HG03460 (cell line): ENCODE measurements around the gene RIT1.
"Not testable (repeated sequence)": the region's sequence is repeated elsewhere in the genome, so short reads cannot be mapped to it uniquely, and the experiment has no call there.

Experiments
- ATAC-seq: cut with Tn5 transposase; IDR thresholded peaks from one replicate; pipeline ENCODE4 v1.9.1; 2021; ENCODE audit not compliant: unreplicated experiment

Gene RIT1

DNA sequence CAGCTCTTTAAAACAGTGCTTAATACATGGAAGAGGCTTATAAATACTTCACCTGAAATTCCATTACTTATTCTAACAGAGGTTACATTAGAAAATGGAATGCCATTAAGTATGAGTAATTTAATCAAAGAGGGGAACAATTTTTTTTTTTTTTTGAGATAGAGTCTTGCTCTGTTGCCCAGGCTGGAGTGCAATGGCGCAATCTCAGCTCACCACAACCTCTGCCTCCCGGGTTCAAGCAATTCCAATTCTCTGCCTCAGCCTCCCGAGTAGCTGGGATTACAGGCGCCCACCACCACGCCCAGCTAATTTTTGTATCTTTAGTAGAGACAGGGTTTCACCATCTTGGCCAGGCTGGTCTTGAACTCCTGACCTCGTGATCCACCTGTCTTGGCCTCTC lies 15.5 kb downstream of the RIT1 start:
- not testable (repeated sequence) for ATAC-seq

GRCh38 chr1:155893389-155894142 lies 17.6 kb downstream of the RIT1 start:
- no peak for ATAC-seq

DNA sequence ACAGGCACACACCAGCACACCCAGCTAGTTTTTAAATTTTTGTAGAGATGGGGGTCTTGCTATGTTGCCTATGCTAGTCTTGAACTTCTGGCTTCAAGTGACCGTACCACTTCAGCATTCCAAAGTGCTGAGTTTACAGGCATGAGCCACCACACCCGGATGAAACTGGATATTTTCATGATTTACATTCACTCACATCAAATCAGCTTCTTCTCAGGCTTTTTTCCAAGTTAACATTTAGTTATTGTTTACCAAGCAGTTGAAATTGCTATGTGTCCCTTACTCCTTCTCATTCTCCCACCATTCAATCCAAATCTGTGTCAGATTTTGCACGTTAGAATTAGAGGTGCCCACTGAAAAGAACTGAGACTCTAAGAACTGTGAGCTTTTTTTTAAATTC lies 18.4 kb downstream of the RIT1 start:
- ATAC-seq = no peak

- no peak for ATAC-seq
Measured at GRCh38 chr1:155890251-155890650, 20.9 kb downstream of the RIT1 start.

DNA sequence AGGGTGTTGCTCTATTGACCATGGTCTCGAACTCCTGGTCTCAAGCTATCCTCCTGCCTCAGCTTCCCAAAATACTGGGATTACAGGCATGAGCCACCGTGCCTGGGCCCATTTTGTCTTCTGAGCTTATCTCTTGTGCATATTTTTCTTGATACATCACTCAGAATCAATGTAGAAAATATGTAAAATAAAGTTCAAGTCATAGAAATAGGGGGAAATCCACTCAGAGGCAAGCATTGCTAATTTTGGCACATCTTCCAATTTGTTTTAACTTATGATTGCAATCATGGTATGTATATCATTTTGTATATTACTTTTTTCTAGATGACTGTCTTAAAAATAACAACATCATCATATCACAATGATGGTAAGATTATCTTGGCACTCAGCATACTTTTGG lies 21.6 kb downstream of the RIT1 start:
- no peak for ATAC-seq

DNA sequence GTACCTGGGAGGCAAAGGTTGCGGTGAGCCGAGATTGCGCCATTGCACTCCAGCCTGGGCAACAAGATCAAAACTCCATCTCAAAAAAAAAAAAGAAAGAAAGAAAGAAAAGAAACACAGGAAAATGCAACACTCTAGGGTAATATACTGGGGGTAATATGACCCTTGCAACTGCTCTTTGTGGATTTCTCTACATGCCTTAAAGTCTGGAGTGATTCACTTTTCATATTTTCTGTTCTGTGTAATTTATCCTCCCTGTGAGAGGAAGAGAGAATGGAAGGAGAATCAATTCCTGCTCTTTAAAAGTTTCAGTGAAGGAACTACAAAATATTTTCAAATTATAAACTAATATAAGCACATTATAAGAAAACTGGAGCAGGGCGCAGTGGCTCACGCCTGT lies 22.7 kb downstream of the RIT1 start:
- ATAC-seq = no peak

DNA sequence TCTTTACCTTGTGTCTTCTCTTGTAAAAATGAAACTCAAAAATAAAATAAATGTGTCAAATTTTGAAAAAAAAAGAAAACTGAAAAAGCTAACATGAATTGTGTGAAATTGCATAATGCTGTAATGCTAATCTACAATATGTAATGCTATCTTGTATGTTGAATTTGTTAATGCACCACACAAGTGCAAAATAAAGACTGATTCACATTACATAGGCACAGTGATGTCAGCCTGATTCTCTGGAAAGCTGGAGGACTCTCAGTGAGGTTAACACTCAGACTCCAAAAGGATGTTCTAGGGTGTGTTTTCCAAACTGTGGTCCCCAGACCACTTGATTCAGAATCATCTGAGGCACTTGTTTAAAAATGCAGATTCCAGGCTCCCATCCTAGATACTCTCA lies 26.2 kb downstream of the RIT1 start:
- no peak for ATAC-seq

- ATAC-seq = no peak
Measured at GRCh38 chr1:155884031-155884960, 26.9 kb downstream of the RIT1 start.

DNA sequence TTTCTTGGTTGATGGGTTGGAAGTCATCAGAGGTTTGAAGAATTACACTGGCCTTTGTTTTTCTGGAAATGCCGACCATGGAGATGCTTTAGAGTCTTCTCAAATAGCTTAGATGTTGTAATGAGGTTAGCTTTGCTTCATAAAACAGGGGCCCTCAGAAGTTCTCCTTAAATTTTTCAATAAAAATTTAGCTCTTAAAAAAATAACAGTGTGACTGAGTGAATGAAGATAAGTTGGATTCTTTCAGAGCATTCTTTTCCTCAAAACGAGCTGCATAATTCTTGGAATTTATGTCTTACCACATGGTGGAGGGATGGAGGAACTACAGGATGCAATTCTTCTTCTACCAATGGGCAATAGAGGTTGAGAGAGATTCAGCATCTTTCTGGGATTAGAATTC lies 28.4 kb downstream of the RIT1 start:
- no peak for ATAC-seq

DNA sequence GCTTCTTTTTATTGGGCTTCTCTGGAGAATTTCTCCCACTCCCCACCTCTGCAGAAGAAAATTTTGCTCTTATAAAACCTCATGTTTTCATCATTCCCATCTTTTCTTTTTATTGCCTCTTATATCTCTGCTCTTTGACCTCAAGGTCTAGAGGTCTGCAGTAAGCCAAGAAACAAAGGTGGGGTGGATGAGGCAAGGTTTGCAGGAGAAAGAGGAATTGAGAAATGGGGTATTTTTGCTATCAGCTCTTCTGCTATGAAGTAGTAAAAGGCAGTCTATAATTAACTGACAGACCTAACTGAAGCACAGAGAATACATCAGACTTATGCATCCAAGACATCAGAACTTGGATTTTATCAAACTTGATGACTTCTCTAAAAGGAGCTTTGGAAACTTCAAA lies 28.9 kb downstream of the RIT1 start:
- ATAC-seq = no peak

DNA sequence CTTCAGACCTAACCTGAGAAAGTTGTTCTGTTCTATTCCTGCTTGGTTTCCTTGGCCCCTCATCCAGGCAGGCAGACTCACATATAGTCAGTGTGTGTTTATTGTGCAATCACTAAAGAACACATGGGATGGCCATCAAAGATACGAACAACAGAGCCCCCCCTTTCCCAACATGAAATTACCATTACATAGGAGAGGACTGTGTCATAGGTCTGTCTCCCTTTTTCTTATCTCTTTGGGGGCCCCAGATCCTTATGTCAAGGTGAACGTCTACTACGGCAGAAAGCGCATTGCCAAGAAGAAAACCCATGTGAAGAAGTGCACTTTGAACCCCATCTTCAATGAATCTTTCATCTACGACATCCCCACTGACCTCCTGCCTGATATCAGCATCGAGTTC lies 30.2 kb downstream of the RIT1 start:
- ATAC-seq = no peak

GRCh38 chr1:155880251-155880650 lies 30.9 kb downstream of the RIT1 start:
- no peak for ATAC-seq

- ATAC-seq = no peak
Measured at GRCh38 chr1:155877945-155878344, 33.2 kb downstream of the RIT1 start.

DNA sequence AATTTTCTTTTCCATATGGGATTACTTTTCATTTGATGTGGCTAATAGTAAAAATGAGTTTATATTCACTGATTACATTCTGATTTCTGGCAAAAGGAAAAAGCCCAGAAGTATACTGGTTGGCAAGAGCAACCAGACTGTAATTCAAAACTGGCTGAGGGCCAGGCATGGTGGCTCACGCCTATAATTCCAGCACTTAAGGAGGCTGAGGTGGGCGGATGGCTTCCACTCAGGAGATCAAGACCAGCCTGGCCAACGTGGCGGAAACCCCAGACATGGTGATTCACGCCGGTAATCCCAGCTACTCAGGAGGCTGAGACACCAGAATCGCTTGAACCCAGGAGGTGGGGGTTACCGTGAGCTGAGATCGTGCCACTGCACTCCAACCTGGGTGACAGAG lies 37.3 kb downstream of the RIT1 start:
- ATAC-seq = no peak

- no peak for ATAC-seq
Measured at GRCh38 chr1:155872527-155872926, 38.6 kb downstream of the RIT1 start.

- ATAC-seq = no peak
Measured at GRCh38 chr1:155871390-155871789, 39.8 kb downstream of the RIT1 start.

GRCh38 chr1:155867766-155868165 lies 43.4 kb downstream of the RIT1 start:
- ATAC-seq = no peak

DNA sequence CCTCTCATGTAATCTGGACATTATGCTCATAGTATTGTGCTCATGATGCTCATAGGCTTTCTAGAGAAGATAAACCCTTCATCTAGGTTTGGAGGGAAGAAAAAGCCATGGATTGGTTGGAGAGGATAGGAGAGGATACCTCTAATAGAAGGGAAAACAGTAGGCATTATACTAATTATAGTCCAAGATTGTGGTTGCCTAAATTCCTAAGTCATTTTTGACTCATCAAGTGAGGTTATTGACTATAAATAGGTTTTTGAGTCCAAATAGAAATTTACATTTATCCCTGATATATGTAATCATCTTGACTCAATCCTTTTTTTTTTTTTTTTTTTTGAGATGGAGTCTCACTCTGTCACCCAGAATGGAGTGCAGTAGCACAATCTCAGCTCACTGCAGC lies 46.8 kb downstream of the RIT1 start:
- no peak for ATAC-seq

GRCh38 chr1:155861896-155862295 lies 49.3 kb downstream of the RIT1 start:
- ATAC-seq = no peak

GRCh38 chr1:155860970-155861510 lies 50.1 kb downstream of the RIT1 start:
- no peak for ATAC-seq

GRCh38 chr1:155859881-155860871 lies 51.0 kb downstream of the RIT1 start:
- ATAC-seq = peak; percentile 19
